ENCODE data around the gene DRC7.

Gene DRC7

DNA sequence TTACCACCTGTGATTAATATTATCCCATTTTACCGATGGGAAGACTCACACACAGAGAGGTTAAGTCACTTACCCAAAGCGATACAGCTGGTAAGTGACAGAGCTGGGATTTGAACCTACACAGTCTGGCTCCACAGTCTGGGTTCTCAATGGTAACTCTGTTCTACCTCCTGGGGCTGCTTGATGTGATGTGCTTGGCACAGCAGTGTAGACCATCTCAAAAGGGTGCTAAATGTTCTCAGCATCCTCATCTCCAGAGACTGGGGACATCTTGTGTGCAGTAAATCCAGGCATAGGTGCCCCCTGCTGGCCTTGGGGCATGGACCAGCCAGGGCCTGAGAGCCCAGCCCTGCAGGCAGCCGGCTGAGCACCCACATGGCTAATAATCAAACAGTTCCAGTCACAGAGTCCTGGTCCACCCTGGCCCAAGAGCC, 25.6 kb downstream of the DRC7 start:
- H3K36me3 ChIP-seq (ENCODE audit: insufficient read depth, low read length), result no peaks in the 10 kb centered on the region
- TF ChIP-seq POLR2AphosphoS5 (IDR thresholded peaks at IDR 0.05; ENCODE audit: borderline replicate concordance, low read depth, low read length), result no peak
- TF ChIP-seq EZH2 (IDR thresholded peaks at IDR 0.05), result no peak
- no peak for TF ChIP-seq FOXP2 (optimal IDR thresholded peaks at IDR 0.05; ENCODE audit: control extremely low read depth, extremely low read length, insufficient read depth)
- no peak overlapping the region for H3K4me3 ChIP-seq
- no peaks in the 10 kb centered on the region for H3K9me3 ChIP-seq (ENCODE audit: low read depth, low read length)
- DNase-seq (ENCODE audit: low read depth, low spot score), result no peak
- no peak overlapping the region for H3K27ac ChIP-seq
- no peak overlapping the region for H3K9ac ChIP-seq (ENCODE audit: insufficient read length)

DNA sequence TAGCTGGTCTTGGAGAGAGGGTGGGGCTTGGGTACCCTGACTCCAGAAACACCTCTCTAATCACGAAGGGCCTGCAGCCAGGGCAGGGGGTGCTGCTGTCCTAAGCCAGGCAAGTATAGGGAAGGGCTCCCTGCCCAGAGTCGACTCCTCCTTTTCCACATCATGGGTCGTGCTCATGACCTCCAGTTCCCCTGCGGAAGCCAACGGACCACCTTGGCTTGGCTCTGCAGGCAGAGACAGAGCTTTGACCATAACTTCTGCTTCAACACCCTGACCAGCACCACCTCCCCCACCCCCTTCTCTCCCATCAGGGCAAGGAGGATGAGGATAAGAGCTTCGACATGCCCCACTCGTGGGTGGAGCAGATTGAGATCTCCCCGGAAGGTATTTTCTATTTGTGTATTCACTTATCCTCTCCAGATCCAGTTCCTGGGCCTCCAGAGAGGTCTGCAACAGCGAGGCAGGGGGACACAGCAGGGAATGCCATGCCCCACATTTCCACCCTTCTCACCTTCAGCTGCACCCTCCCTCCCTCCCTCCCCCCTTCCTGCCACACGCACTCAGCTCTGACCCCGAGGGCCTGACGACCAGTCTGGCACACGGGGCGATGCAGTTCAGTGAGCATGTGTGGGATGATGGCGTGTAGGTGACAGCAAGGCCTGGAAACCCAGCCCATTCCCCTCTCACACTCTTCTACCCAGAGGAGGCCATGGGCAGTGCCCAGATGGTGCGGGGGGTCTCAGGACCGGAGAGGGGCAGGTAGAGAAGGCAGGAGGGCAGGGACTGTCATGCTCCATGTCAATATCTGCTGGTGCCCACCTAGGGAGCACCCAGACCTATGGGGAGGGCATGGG, 27.0 kb downstream of the DRC7 start:
- H3K9ac ChIP-seq (ENCODE audit: insufficient read length), result no peak overlapping the region
- H3K9me3 ChIP-seq (ENCODE audit: low read depth, low read length), result no peaks in the 10 kb centered on the region
- no peaks in the 10 kb centered on the region for H3K36me3 ChIP-seq (ENCODE audit: insufficient read depth, low read length)
- H3K27ac ChIP-seq, result no peak overlapping the region
- H3K4me3 ChIP-seq, result no peak overlapping the region
- TF ChIP-seq FOXP2 (optimal IDR thresholded peaks at IDR 0.05; ENCODE audit: control extremely low read depth, extremely low read length, insufficient read depth), result no peak
- no peak for TF ChIP-seq POLR2AphosphoS5 (IDR thresholded peaks at IDR 0.05; ENCODE audit: borderline replicate concordance, low read depth, low read length)
- TF ChIP-seq EZH2 (IDR thresholded peaks at IDR 0.05), result no peak
- DNase-seq (ENCODE audit: low read depth, low spot score), result no peak

DNA sequence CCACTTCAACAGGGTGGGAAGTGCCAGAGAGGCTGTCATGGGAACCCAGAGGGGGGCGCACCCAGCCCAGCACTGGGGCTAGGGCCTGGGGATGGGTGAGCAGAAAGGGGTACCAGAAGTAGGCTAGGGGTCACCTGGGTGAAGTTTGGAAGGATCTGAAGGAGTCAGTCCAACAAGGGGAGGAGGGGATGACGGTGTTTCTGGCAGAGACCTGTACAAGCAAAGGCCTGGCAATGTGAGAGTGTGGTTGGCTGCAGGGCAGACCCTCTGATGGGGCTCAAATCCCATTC, 27.5 kb downstream of the DRC7 start:
- Histone ChIP-seq H3K9me3 (ENCODE audit: low read depth, low read length) (no peaks in the 10 kb centered on the region), H3K9ac (ENCODE audit: insufficient read length) (no peak overlapping the region), H3K36me3 (ENCODE audit: insufficient read depth, low read length) (no peaks in the 10 kb centered on the region), H3K27ac (no peak overlapping the region), H3K4me3 (no peak overlapping the region)
- DNase-seq (ENCODE audit: low read depth, low spot score), result no peak
- no peak for TF ChIP-seq FOXP2 (optimal IDR thresholded peaks at IDR 0.05; ENCODE audit: control extremely low read depth, extremely low read length, insufficient read depth)
- TF ChIP-seq POLR2AphosphoS5 (IDR thresholded peaks at IDR 0.05; ENCODE audit: borderline replicate concordance, low read depth, low read length), result no peak
- no peak for TF ChIP-seq EZH2 (IDR thresholded peaks at IDR 0.05)

DNA sequence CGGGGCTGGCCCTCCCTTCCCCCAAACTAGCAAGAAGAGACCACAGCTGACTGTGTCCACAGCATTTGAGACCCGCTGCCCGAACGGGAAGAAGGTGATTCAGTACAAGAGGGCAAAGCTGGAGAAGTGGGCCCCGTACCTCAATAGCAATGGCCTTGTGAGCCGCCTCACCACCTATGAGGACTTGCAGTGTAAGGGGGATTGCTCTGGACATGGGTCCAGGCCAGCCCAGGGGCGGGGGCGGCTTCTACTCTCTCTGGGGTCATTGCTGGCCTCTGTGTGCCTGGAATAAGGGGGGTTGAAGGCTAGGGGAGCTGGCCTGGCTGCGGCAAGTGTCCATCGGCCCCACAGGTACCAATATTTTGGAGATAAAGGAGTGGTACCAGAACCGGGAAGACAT, 28.0 kb downstream of the DRC7 start:
- Histone ChIP-seq H3K36me3 (ENCODE audit: insufficient read depth, low read length) (no peaks in the 10 kb centered on the region), H3K9me3 (ENCODE audit: low read depth, low read length) (no peaks in the 10 kb centered on the region), H3K9ac (ENCODE audit: insufficient read length) (no peak overlapping the region), H3K27ac (no peak overlapping the region), H3K4me3 (no peak overlapping the region)
- no peak for DNase-seq (ENCODE audit: low read depth, low spot score)
- TF ChIP-seq EZH2 (IDR thresholded peaks at IDR 0.05), result no peak
- TF ChIP-seq POLR2AphosphoS5 (IDR thresholded peaks at IDR 0.05; ENCODE audit: borderline replicate concordance, low read depth, low read length), result no peak
- no peak for TF ChIP-seq FOXP2 (optimal IDR thresholded peaks at IDR 0.05; ENCODE audit: control extremely low read depth, extremely low read length, insufficient read depth)

DNA sequence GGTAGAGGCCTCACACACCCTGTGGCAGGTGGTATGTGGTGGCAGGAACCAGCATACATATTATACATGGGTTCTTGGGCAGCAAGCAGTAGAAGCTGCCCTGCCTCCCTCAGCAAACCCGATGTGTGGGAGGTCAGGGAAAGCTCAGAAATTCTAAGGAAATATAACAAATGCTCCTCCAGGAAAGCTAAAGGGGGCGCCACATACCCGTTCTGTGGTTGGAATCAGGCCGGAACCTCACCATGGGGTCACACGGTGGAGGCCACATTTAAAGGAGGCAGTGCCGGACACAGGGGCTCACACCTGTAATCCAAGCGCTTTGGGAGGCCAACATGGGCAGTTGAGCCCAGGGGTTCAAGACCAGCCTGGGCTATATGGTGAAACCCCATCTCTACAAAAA, 28.6 kb downstream of the DRC7 start:
- H3K27ac ChIP-seq, result no peak overlapping the region
- no peak for TF ChIP-seq POLR2AphosphoS5 (IDR thresholded peaks at IDR 0.05; ENCODE audit: borderline replicate concordance, low read depth, low read length)
- no peak for TF ChIP-seq FOXP2 (optimal IDR thresholded peaks at IDR 0.05; ENCODE audit: control extremely low read depth, extremely low read length, insufficient read depth)
- TF ChIP-seq EZH2 (IDR thresholded peaks at IDR 0.05), result no peak
- DNase-seq (ENCODE audit: low read depth, low spot score), result no peak
- H3K36me3 ChIP-seq (ENCODE audit: insufficient read depth, low read length), result no peaks in the 10 kb centered on the region
- H3K9me3 ChIP-seq (ENCODE audit: low read depth, low read length), result no peaks in the 10 kb centered on the region
- no peak overlapping the region for H3K4me3 ChIP-seq
- H3K9ac ChIP-seq (ENCODE audit: insufficient read length), result no peak overlapping the region

DNA sequence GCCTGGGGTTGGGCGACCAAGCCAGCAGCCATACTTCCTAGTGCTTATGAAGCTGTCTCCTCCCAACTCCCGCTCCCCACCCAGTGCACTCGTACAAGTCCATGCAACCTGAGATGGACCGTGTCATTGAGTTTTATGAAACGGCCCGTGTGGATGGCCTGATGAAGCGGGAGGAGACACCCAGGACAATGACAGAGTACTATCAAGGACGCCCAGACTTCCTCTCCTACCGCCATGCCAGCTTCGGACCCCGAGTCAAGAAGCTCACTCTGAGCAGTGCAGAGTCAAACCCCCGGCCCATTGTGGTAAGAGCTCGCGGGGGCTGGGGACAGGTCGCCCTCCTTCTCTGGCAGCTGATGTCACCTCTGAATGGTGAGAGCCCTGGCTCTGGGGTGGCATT, 29.9 kb downstream of the DRC7 start:
- Histone ChIP-seq H3K9me3 (ENCODE audit: low read depth, low read length) (no peaks in the 10 kb centered on the region), H3K9ac (ENCODE audit: insufficient read length) (no peak overlapping the region), H3K27ac (no peak overlapping the region), H3K4me3 (no peak overlapping the region), H3K36me3 (ENCODE audit: insufficient read depth, low read length) (no peaks in the 10 kb centered on the region)
- DNase-seq (ENCODE audit: low read depth, low spot score), result no peak
- TF ChIP-seq POLR2AphosphoS5 (IDR thresholded peaks at IDR 0.05; ENCODE audit: borderline replicate concordance, low read depth, low read length), result no peak
- no peak for TF ChIP-seq EZH2 (IDR thresholded peaks at IDR 0.05)
- no peak for TF ChIP-seq FOXP2 (optimal IDR thresholded peaks at IDR 0.05; ENCODE audit: control extremely low read depth, extremely low read length, insufficient read depth)

DNA sequence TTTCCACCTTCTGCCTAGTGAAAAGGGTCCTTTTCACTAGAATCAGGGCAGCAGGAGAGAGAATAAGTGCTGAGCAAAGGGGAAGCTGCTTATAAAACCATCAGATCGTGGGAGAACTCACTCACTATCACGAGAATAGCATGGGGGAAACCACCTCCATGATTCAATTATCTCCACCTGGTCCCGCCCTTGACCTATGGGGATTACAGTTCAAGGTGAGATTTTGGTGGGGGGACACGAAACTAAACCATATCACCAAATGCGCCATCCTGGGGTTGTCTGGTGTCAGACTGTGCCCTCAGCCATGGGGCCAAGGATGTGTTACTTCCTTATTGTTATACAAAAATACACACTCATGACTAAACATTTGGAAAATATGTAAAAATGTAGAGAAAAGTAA, 30.5 kb downstream of the DRC7 start:
- Histone ChIP-seq H3K36me3 (ENCODE audit: insufficient read depth, low read length) (no peaks in the 10 kb centered on the region), H3K9me3 (ENCODE audit: low read depth, low read length) (no peaks in the 10 kb centered on the region), H3K4me3 (no peak overlapping the region), H3K9ac (ENCODE audit: insufficient read length) (no peak overlapping the region), H3K27ac (no peak overlapping the region)
- DNase-seq (ENCODE audit: low read depth, low spot score), result no peak
- TF ChIP-seq FOXP2 (optimal IDR thresholded peaks at IDR 0.05; ENCODE audit: control extremely low read depth, extremely low read length, insufficient read depth), result no peak

DNA sequence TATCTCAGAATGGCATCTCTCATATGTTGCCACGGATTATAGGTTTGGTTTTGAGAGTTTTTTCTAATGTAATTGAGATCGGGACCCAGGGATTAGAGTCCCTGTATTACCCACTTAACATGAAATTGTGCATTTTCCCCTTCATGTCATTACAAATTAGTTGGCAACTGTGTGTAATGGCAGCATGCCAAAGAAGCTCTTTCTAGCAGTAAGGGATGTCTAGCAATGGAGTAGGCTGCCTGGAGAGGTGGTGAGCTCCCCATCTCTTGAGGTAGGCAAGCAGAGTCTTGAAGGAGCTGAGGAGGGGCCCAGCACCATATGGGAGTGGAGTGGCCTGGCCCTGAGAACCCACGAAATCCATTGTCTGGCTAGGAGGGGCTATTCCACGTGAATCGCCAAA, 30.9 kb downstream of the DRC7 start:
- Histone ChIP-seq H3K27ac (no peak overlapping the region), H3K4me3 (no peak overlapping the region), H3K9ac (ENCODE audit: insufficient read length) (no peak overlapping the region), H3K9me3 (ENCODE audit: low read depth, low read length) (no peaks in the 10 kb centered on the region), H3K36me3 (ENCODE audit: insufficient read depth, low read length) (no peaks in the 10 kb centered on the region)
- TF ChIP-seq POLR2AphosphoS5 (IDR thresholded peaks at IDR 0.05; ENCODE audit: borderline replicate concordance, low read depth, low read length) (no peak), FOXP2 (optimal IDR thresholded peaks at IDR 0.05; ENCODE audit: control extremely low read depth, extremely low read length, insufficient read depth) (no peak), EZH2 (IDR thresholded peaks at IDR 0.05) (no peak)
- no peak for DNase-seq (ENCODE audit: low read depth, low spot score)

DNA sequence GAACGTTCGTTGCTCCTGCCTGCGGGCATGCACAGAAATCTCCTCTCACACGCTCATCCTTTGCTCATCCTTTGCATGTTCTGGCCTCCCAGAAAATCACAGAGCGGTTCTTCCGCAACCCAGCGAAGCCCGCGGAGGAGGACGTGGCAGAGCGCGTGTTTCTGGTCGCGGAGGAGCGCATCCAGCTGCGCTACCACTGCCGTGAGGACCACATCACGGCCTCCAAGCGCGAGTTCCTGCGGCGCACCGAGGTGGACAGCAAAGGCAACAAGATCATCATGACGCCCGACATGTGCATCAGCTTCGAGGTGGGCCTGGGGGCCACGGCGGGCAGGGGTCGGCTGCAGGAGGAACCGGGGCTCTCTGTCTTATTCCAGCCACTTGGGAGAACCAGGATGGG, 31.4 kb downstream of the DRC7 start:
- Histone ChIP-seq H3K9ac (ENCODE audit: insufficient read length) (no peak overlapping the region), H3K9me3 (ENCODE audit: low read depth, low read length) (no peaks in the 10 kb centered on the region), H3K4me3 (no peak overlapping the region), H3K27ac (no peak overlapping the region), H3K36me3 (ENCODE audit: insufficient read depth, low read length) (no peaks in the 10 kb centered on the region)
- TF ChIP-seq EZH2 (IDR thresholded peaks at IDR 0.05) (no peak), FOXP2 (optimal IDR thresholded peaks at IDR 0.05; ENCODE audit: control extremely low read depth, extremely low read length, insufficient read depth) (no peak), POLR2AphosphoS5 (IDR thresholded peaks at IDR 0.05; ENCODE audit: borderline replicate concordance, low read depth, low read length) (no peak)
- DNase-seq (ENCODE audit: low read depth, low spot score), result no peak
